IPS DF 4.7 (cell line): ENCODE measurements around the gene SMARCAL1.

Experiments
- DNase-seq: peaks from one replicate; pipeline ENCODE4 v3.0.0-alpha.2; 2013; ENCODE audit warnings: low spot score; ENCODE audit errors: extremely low read depth

SMARCAL1 gene

GRCh38 chr2:216532562-216532961 is 120.3 kb downstream of the SMARCAL1 start:
- DNase-seq = no peak
